Endodermal cell (in vitro differentiated cells): ENCODE results near the gene C5orf15. TPM values are rescaled to one million over a fixed set of nuclear protein-coding genes. Genes with fewer than 3 reads are reported as not detected.

Source experiments
- DNase-seq: peaks from one replicate; pipeline ENCODE4 v3.0.0-alpha.2; 2017
- H3K27ac ChIP-seq: 2 replicates; pipeline ENCODE4 v1.5.1; 2013; ENCODE audit warnings: mild to moderate bottlenecking, low read depth, low read length, moderate library complexity
- H3K27me3 ChIP-seq: 2 replicates; pipeline ENCODE4 v1.6.1; 2013; ENCODE audit warnings: mild to moderate bottlenecking, low read length, moderate library complexity; ENCODE audit not compliant: insufficient read depth, control insufficient read depth, poor library complexity, severe bottlenecking
- H3K36me3 ChIP-seq: 2 replicates; pipeline ENCODE4 v1.7.0; 2013; ENCODE audit warnings: mild to moderate bottlenecking, low read length, moderate library complexity; ENCODE audit not compliant: control insufficient read depth, insufficient read depth
- H3K4me1 ChIP-seq: one replicate; pipeline ENCODE4 v1.7.0; 2013; ENCODE audit warnings: low read length; ENCODE audit not compliant: control insufficient read depth, insufficient read depth
- H3K4me3 ChIP-seq: 2 replicates; pipeline ENCODE4 v1.5.1; 2013; ENCODE audit warnings: mild to moderate bottlenecking, low read length, moderate library complexity
- H3K9ac ChIP-seq: 2 replicates; pipeline ENCODE4 v1.6.1; 2013; ENCODE audit warnings: mild to moderate bottlenecking, low read length, moderate library complexity; ENCODE audit not compliant: poor library complexity, severe bottlenecking; ENCODE audit errors: extremely low read depth
- H3K9me3 ChIP-seq: 2 replicates; pipeline ENCODE4 v1.6.1; 2013; ENCODE audit warnings: mild to moderate bottlenecking, low read length, moderate library complexity; ENCODE audit not compliant: control insufficient read depth
- H3K27ac Mint-ChIP-seq: 2 replicates; pipeline ENCODE4 v1.8.0; 2020; ENCODE audit warnings: mixed read lengths
- H3K27me3 Mint-ChIP-seq: 2 replicates; pipeline ENCODE4 v1.8.0; 2021; ENCODE audit warnings: mild to moderate bottlenecking, mixed read lengths; ENCODE audit not compliant: insufficient read depth
- H3K36me3 Mint-ChIP-seq: 2 replicates; pipeline ENCODE4 v1.8.0; 2020; ENCODE audit warnings: low read depth, mixed read lengths
- H3K4me1 Mint-ChIP-seq: 2 replicates; pipeline ENCODE4 v1.8.0; 2020; ENCODE audit warnings: mixed read lengths
- H3K4me3 Mint-ChIP-seq: 2 replicates; pipeline ENCODE4 v1.8.0; 2020; ENCODE audit warnings: mild to moderate bottlenecking, moderate library complexity, mixed read lengths
- H3K9me3 Mint-ChIP-seq: 2 replicates; pipeline ENCODE4 v1.8.0; 2020; ENCODE audit warnings: mild to moderate bottlenecking, mixed read lengths
- CTCF ChIP-seq: fragments of 200-600 bp; sonication (generic); conservative IDR thresholded peaks from 2 replicates; pipeline ENCODE4 v1.5.0; 2021; ENCODE audit warnings: antibody characterized with exemption, mild to moderate bottlenecking
- WGBS, 2 experiments: methylation state at CpG; one replicate each; pipeline versions ENCODE4 v1.1.5 to v1.1.7; 2013; ENCODE audit warnings: missing lambda C conversion rate in 2 of 2, mixed read lengths in 1 of 2; ENCODE audit not compliant: insufficient coverage in 1 of 2, insufficient read length in 1 of 2; 5-methylcytosine and 5-hydroxymethylcytosine counted together
- total RNA-seq, 2 donors: library from RNA; stranded (reverse); fragmentation: NEBNext Ultra II Directional in 1 of 2; extraction: Animal tissue kit (Norgen Biotek cat#: 25700) in 1 of 2; gene quantifications; 2 replicates in 1 of 2; 3 replicates in 1 of 2; pipeline ENCODE4 v1.2.1, GENCODE V29; 2021

Gene C5orf15
- total RNA-seq, 2 donors from 2014 or later = 37.6 to 37.7 TPM

DNA sequence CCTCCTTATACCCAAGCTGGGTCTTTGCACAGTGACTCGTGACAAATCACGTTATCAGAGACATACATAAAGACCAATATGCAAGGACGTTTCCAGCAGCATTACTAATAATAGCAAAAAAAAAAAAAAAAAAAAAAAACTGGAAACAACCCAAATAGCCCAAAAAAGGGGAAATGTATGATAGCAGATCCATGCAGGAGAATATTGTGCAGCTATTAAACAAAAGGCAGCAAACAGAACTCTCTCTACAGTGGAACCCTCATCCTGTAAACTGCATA lies 37.7 kb downstream of the C5orf15 start:
- no peak overlapping the region for H3K4me3 Mint-ChIP-seq
- Histone ChIP-seq H3K9me3 (no peaks in the 10 kb centered on the region), H3K27me3 (no peaks in the 10 kb centered on the region), H3K4me1 (no peaks in the 10 kb centered on the region), H3K4me3 (no peak overlapping the region), H3K9ac (no peak overlapping the region), H3K36me3 (no peaks in the 10 kb centered on the region), H3K27ac (no peak overlapping the region)
- no peak overlapping the region for H3K27ac Mint-ChIP-seq
- peaks cover 5% of the 10 kb centered on the region for H3K9me3 Mint-ChIP-seq
- no peak for TF ChIP-seq CTCF
- no peaks in the 10 kb centered on the region for H3K27me3 Mint-ChIP-seq
- peaks cover 7% of the 10 kb centered on the region for H3K4me1 Mint-ChIP-seq
- no peak for DNase-seq
- WGBS, 2 experiments = 82% methylated on average over 3 of the region's 3 CpGs; no CpG with 5 or more reads in 1 of the 2 experiments
- no peaks in the 10 kb centered on the region for H3K36me3 Mint-ChIP-seq

DNA sequence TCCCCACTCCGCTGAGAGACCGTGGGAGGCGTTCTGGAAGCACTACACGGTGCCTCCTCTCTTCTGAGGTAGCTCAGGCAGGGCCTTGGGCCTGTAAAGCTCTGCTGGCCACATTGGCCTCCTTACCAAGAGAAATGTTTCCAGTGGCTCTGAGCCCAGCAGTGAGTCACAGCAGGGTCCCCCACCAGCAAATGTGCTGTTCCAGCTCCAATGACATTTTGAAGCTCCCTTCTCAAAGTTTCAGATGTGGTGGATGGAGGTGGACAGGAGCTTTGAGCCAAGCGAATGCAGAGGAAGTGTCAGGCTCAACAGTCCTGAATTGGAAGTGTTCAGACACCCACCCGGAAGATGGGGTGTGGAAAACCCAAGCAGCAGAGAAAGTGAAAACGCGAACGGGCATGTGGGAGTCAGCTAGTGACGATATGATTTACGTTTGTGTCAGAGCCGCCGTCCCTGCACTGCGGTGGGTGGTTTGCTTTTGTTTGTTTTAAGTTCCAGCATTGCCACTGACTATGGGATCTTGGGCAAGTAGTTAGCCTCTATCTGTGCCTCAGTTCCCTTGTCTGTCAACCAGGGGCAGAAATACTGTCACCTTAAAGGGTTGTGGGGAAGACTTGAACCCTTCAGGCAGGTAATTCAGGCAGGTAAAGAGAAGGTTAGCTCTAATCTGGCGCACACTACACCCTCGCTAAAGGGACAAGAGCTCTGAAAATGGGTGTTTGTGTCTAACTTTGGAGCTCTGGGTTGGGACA lies 38.2 kb downstream of the C5orf15 start:
- H3K27me3 Mint-ChIP-seq = no peaks in the 10 kb centered on the region
- Histone ChIP-seq H3K27ac (no peak overlapping the region), H3K9ac (no peak overlapping the region), H3K36me3 (no peaks in the 10 kb centered on the region), H3K4me1 (no peaks in the 10 kb centered on the region), H3K27me3 (no peaks in the 10 kb centered on the region), H3K9me3 (no peaks in the 10 kb centered on the region), H3K4me3 (no peak overlapping the region)
- H3K4me1 Mint-ChIP-seq = peaks cover 9% of the 10 kb centered on the region
- peaks cover 2% of the 10 kb centered on the region for H3K9me3 Mint-ChIP-seq
- TF ChIP-seq CTCF = no peak
- WGBS, 2 experiments = 94 to 95% methylated on average over 15 to 16 of the region's 16 CpGs
- no peak overlapping the region for H3K4me3 Mint-ChIP-seq
- no peak for DNase-seq
- H3K27ac Mint-ChIP-seq = no peak overlapping the region
- no peaks in the 10 kb centered on the region for H3K36me3 Mint-ChIP-seq

GRCh38 chr5:133928587-133929393 lies 39.6 kb downstream of the C5orf15 start:
- Histone ChIP-seq H3K27ac (no peak overlapping the region), H3K4me3 (no peak overlapping the region), H3K9ac (no peak overlapping the region), H3K27me3 (no peaks in the 10 kb centered on the region), H3K36me3 (no peaks in the 10 kb centered on the region), H3K4me1 (no peaks in the 10 kb centered on the region), H3K9me3 (no peaks in the 10 kb centered on the region)
- Mint-ChIP-seq H3K4me1 (peaks cover 24% of the 10 kb centered on the region), H3K27me3 (no peaks in the 10 kb centered on the region), H3K4me3 (no peak overlapping the region), H3K36me3 (no peaks in the 10 kb centered on the region), H3K27ac (no peak overlapping the region), H3K9me3 (no peaks in the 10 kb centered on the region)
- DNase-seq = no peak
- TF ChIP-seq CTCF = no peak
- WGBS, 2 experiments = 90 to 92% methylated on average over 5 to 9 of the region's 9 CpGs
